GM19455 (cell line): Measurements from ENCODE around the gene FBXL15.

Experiments
- ATAC-seq: cut with Tn5 transposase; IDR thresholded peaks from one replicate; pipeline ENCODE4 v1.9.1; 2021; ENCODE audit not compliant: unreplicated experiment

The FBXL15 gene

GRCh38 chr10:102397222-102398171 lies 23.1 kb upstream of the FBXL15 start:
- ATAC-seq: no peak

GRCh38 chr10:102398172-102399020 lies 22.2 kb upstream of the FBXL15 start:
- ATAC-seq: no peak

GRCh38 chr10:102399217-102400021 lies 21.2 kb upstream of the FBXL15 start:
- peak; percentile 40 for ATAC-seq

- ATAC-seq: no peak
These were observed 20.6 kb upstream of the FBXL15 start for GRCh38 chr10:102400076-102400475.

GRCh38 chr10:102400598-102401341 lies 19.9 kb upstream of the FBXL15 start:
- ATAC-seq: no peak

- ATAC-seq: no peak
These were observed 19.3 kb upstream of the FBXL15 start for GRCh38 chr10:102401342-102401654.

- no peak for ATAC-seq
These were observed 18.7 kb upstream of the FBXL15 start for GRCh38 chr10:102401735-102402511.

- no peak for ATAC-seq
These were observed 18.1 kb upstream of the FBXL15 start for GRCh38 chr10:102402512-102402896.

GRCh38 chr10:102403115-102403514 lies 17.5 kb upstream of the FBXL15 start:
- no peak for ATAC-seq

- no peak for ATAC-seq
These were observed 16.1 kb upstream of the FBXL15 start for GRCh38 chr10:102404361-102405107.

GRCh38 chr10:102405108-102405571 lies 15.5 kb upstream of the FBXL15 start:
- ATAC-seq: no peak

GRCh38 chr10:102405632-102406031 lies 15.0 kb upstream of the FBXL15 start:
- no peak for ATAC-seq

- ATAC-seq: no peak
These were observed 13.8 kb upstream of the FBXL15 start for GRCh38 chr10:102406815-102407214.

GRCh38 chr10:102407425-102408130 lies 13.1 kb upstream of the FBXL15 start:
- ATAC-seq: no peak

- ATAC-seq: no peak
These were observed 12.4 kb upstream of the FBXL15 start for GRCh38 chr10:102408131-102408727.

- ATAC-seq: no peak
These were observed 11.7 kb upstream of the FBXL15 start for GRCh38 chr10:102408728-102409603.
